D721Med (cell line): ENCODE data around the gene IMP3.

Source experiments
- DNase-seq: peaks from one replicate; pipeline ENCODE4 v3.0.0; 2011; ENCODE audit warnings: low spot score; ENCODE audit not compliant: insufficient read length
- FAIRE-seq: peaks from 2 replicates; lab custom pipeline; 2011; peaks lifted over from hg19 to GRCh38; lab: Jason Lieb, UNC
- CTCF ChIP-seq: IDR thresholded peaks from 2 replicates; pipeline ENCODE4 v1.5.1; 2012; ENCODE audit warnings: mild to moderate bottlenecking, control low read depth; ENCODE audit not compliant: insufficient read depth; ENCODE audit errors: missing control alignments

IMP3 gene

GRCh38 chr15:75676688-75677464, 36.9 kb upstream of the IMP3 start:
- FAIRE-seq (no peak), DNase-seq (no peak)
- no peak for TF ChIP-seq CTCF

GRCh38 chr15:75675579-75676404, 35.8 kb upstream of the IMP3 start:
- FAIRE-seq (no peak), DNase-seq (no peak)
- TF ChIP-seq CTCF, result no peak

GRCh38 chr15:75674366-75674765, 34.3 kb upstream of the IMP3 start:
- no peak for TF ChIP-seq CTCF
- DNase-seq (no peak), FAIRE-seq (no peak)

GRCh38 chr15:75673426-75674235, 33.6 kb upstream of the IMP3 start:
- FAIRE-seq, result no peak
- DNase-seq, result no peak
- TF ChIP-seq CTCF, result no peak

GRCh38 chr15:75672646-75673425, 32.8 kb upstream of the IMP3 start:
- DNase-seq (no peak), FAIRE-seq (no peak)
- no peak for TF ChIP-seq CTCF
